Lower leg skin (tissue), 4 donors: ENCODE measurements around the gene CCDC43. TPM values are rescaled to one million over a fixed set of nuclear protein-coding genes. Genes with fewer than 3 reads are reported as not detected.

Experiments
- DNase-seq, 2 donors: peaks; one replicate each; pipeline ENCODE4 v3.0.0-alpha.2; 2019; ENCODE audit warnings: low spot score in 2 of 2
- H3K4me3 ChIP-seq: fragments of 200-600 bp; sonication (generic); 2 replicates; pipeline ENCODE4 v1.5.1; 2017; ENCODE audit warnings: mild to moderate bottlenecking, low read depth; ENCODE audit not compliant: poor library complexity, severe bottlenecking
- CTCF ChIP-seq, 3 donors: fragments of 450-650 bp; IDR thresholded peaks; one replicate each; pipeline ENCODE4 v1.5.1; 2016; ENCODE audit warnings: antibody characterized with exemption in 3 of 3, mild to moderate bottlenecking in 3 of 3, moderate library complexity in 2 of 3
- POLR2A ChIP-seq, 2 donors: fragments of 450-650 bp; IDR thresholded peaks; one replicate each; pipeline ENCODE4 v1.6.1; 2016 to 2017; ENCODE audit warnings: antibody characterized with exemption in 2 of 2, mild to moderate bottlenecking in 1 of 2, moderate library complexity in 1 of 2
- WGBS, 2 donors: methylation state at CpG; one replicate each; pipeline ENCODE4 v1.1.5; 2018; 5-methylcytosine and 5-hydroxymethylcytosine counted together
- intact Hi-C: fragments of 100-400 bp; cut with DNase I; formaldehyde crosslinking; loops from one replicate; pipeline ENCODE4 v1.15.0; 2023; ENCODE audit warnings: low total_unique reads
- total RNA-seq, 4 donors: library from RNA; depleted of rRNA; stranded (reverse); fragments of >200 nt; gene quantifications; one replicate each; pipeline ENCODE4 v1.1.0, GENCODE V29; 2016

The CCDC43 gene
- total RNA-seq, 4 donors from 2014 or later, result 13.2 to 19.2 (median 14.4) TPM

DNA sequence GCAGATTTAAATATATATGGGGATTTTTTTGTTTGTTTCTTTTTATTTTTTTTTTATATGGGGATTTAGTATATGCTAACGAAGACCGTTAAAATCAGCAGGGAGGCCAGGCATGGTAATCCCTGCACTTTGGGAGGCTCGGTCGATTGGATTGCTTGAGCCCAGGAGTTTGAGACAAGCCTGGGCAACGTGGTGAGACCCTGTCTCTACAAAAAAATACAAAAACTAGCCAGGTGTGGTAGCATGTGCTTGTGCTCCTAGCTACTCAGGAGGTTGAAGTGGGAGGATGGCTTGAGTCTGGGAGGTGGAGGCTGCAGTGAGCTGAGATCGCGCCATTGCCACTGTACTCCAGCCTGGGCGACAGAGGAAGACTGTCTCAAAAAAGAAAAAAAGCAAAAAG lies 55.6 kb downstream of the CCDC43 start:
- 79 to 81% methylated on average over 8 of the region's 8 CpGs for WGBS, 2 donors
- H3K4me3 ChIP-seq, result no peak overlapping the region
- intact Hi-C loops, result no loop called here
- no peak for DNase-seq
- TF ChIP-seq CTCF (IDR thresholded peaks at IDR 0.05) (no peak), POLR2A (IDR thresholded peaks at IDR 0.05) (no peak)

DNA sequence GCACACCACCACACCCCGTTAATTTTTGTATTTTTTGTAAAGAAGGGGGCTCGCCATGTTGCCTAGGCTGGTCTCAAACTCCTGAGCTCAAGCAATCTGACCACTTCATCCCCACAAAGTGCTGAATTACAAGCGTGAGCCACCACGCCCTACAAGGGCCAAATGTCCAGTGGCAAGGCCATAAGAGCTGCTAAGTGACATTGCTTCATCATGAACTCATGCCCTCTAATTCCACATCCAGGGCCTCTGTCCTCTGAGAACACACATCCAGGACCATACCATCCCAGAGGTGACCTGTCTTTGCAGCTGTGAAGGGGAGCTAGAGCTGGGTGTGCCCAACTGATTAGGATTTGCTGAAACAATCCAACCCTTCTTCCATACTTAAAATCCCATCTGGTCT lies 58.9 kb downstream of the CCDC43 start:
- no peak overlapping the region for H3K4me3 ChIP-seq
- TF ChIP-seq POLR2A (IDR thresholded peaks at IDR 0.05) (no peak), CTCF (IDR thresholded peaks at IDR 0.05) (no peak)
- DNase-seq, result no peak
- WGBS, 2 donors, result 85 to 94% methylated on average over 4 of the region's 4 CpGs
- intact Hi-C loops, result no loop called here

DNA sequence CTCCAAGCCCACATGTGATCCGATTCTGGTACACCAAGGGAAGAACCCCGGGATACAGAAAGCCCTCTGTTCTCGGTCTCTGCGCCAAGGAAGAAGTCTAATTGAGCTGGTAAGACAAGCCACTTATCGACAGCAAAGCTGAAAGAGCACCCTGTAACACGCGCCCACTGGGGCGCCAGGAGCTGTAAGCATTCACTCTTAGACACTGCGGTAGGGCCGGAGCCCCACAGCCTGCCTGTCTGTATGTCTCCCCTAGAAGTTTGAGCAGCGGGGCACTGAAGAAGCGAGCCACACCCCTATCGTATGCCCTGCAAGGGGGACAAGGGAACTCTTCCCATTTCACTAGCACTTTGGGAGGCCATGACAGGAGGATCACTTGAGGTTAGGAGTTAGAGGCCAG lies 60.3 kb downstream of the CCDC43 start:
- intact Hi-C loops, result no loop called here
- no peak overlapping the region for H3K4me3 ChIP-seq
- WGBS, 2 donors, result 95 to 96% methylated on average over 13 of the region's 13 CpGs
- no peak for TF ChIP-seq CTCF (IDR thresholded peaks at IDR 0.05)
- no peak for TF ChIP-seq POLR2A (IDR thresholded peaks at IDR 0.05)
- DNase-seq, result no peak

DNA sequence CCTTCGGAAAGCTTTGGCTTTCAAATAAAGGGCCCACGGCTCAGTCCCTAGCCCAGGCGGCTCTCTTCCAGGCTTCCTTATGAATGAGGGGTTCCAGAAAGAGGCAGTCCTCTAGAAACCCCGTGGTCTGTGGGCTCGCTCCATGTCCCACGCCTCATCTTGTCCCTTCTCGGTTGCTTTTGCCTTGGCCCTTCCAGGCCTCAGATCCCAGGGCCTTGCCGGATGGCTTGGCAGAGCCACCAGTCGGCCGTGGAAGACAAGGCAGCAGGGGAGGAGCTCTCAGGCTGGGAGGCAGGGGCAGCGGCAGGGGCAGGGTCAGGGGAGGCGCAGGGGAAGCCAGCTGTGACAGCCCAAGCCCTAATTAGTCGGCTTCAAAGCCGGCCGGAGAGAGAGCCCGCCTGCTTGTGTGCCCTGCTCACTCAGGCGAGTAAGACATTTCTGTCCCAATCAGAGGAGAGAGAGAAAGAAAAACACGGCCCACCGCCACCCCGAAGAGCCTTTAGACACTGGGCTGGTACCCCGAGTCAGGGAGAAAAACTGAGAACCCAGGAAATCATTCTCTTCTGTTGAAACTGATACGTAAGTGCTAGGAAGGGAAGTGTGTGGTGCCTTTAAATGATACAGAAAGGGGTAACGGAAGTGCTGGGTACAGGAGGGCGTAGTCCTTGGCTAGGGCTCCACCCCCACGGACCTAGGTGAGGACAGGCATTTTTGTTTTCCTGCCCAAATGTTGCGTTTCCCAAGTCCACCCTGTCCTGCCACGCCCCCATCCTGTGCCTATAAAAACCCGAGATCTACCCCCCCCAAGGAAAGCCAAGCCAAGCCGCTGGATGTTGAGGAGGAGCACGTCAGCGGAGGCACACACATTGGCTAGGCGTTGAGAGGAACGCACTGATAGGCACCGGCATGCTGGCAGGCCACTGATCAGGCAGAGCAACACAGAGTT lies 61.1 kb downstream of the CCDC43 start:
- H3K4me3 ChIP-seq, result no peak overlapping the region
- TF ChIP-seq CTCF (IDR thresholded peaks at IDR 0.05) (no peak), POLR2A (IDR thresholded peaks at IDR 0.05) (no peak)
- WGBS, 2 donors, result 68 to 75% methylated on average over 34 of the region's 34 CpGs
- DNase-seq, result no peak
- intact Hi-C loops, result no loop called here

GRCh38 chr17:44627513-44628242 lies 61.9 kb downstream of the CCDC43 start:
- no peak overlapping the region for H3K4me3 ChIP-seq
- TF ChIP-seq CTCF (IDR thresholded peaks at IDR 0.05) (no peak), POLR2A (IDR thresholded peaks at IDR 0.05) (no peak)
- DNase-seq, result no peak
- WGBS, 2 donors, result 78 to 85% methylated on average over 9 of the region's 9 CpGs
- intact Hi-C loops, result no loop called here

Other genes starting within 250 kb of the CCDC43 start
- 10 to 100 TPM; 31.1 to 43.1 (median 35.6) TPM for gene GPATCH8, start 186.4 kb downstream of the CCDC43 start, total RNA-seq
- gene FZD2, start 132.3 kb downstream of the CCDC43 start, total RNA-seq, result 1 to 10 TPM in 2 of 4 donors, under 1 TPM in 2; 0.49 to 1.8 (median 0.89) TPM
- under 1 TPM in 1 of 4 donors, not detected in 3; 0.17 TPM for gene MEIOC, start 33.3 kb downstream of the CCDC43 start, total RNA-seq
- gene DBF4B, start 18.9 kb upstream of the CCDC43 start, total RNA-seq, result 1 to 10 TPM; 1.3 to 3.5 (median 2.1) TPM
- 1 to 10 TPM in 3 of 4 donors, not detected in 1; 1.5 to 2.5 (median 2.3) TPM for gene ADAM11, start 69.2 kb upstream of the CCDC43 start, total RNA-seq
- 1 to 10 TPM in 2 of 4 donors, under 1 TPM in 2; 0.25 to 4.6 (median 1.6) TPM for gene GJC1, start 140.5 kb upstream of the CCDC43 start, total RNA-seq
- gene HIGD1B, start 158.1 kb upstream of the CCDC43 start, total RNA-seq, result under 1 TPM in 1 of 4 donors, not detected in 3; 0.52 TPM
- 10 to 100 TPM; 45.0 to 69.2 (median 51.5) TPM for gene EFTUD2, start 209.7 kb upstream of the CCDC43 start, total RNA-seq
- under 1 TPM in 1 of 4 donors, not detected in 3; 0.25 TPM for gene GFAP, start 225.7 kb upstream of the CCDC43 start, total RNA-seq